SK-N-SH (cell line): ENCODE measurements around the gene ATCAY. TPM values are rescaled to one million over a fixed set of nuclear protein-coding genes. Genes with fewer than 3 reads are reported as not detected.

Experiments used
- CTCF ChIA-PET: fragments of 300-600, 350-600 bp; formaldehyde crosslinking; extraction: SDS; loops from one replicate; lab custom pipeline; 2021; lab: Yijun Ruan, JAX
- POLR2A ChIA-PET: fragments of 350-600 bp; sonication (Branson Sonifier 250); formaldehyde crosslinking; extraction: SDS; loops from one replicate; lab custom pipeline; 2020; ENCODE audit warnings: antibody characterized with exemption, inconsistent platforms; lab: Yijun Ruan, JAX
- DNase-seq: peaks from one replicate; pipeline ENCODE4 v3.0.0; 2012
- H2AFZ ChIP-seq: fragments of 200-600 bp; sonication (generic); 2 replicates; pipeline ENCODE4 v1.8.1; 2016; ENCODE audit warnings: antibody characterized with exemption, mild to moderate bottlenecking, low read depth
- H3F3A ChIP-seq: fragments of 200-600 bp; sonication (generic); replicated peaks from 2 replicates; pipeline ENCODE3; 2016; ENCODE audit warnings: antibody characterized with exemption, mild to moderate bottlenecking; ENCODE audit not compliant: insufficient read depth
- H3K27ac ChIP-seq, 2 experiments: fragments of 200-500 bp in 1 of 2; fragments of 200-600 bp in 1 of 2; sonication (Bioruptor generic) in 1 of 2; sonication (generic), shearing (Covaris generic) in 1 of 2; 2 replicates each; pipeline versions ENCODE4 v1.5.1 to v1.6.1; 2014 to 2016; ENCODE audit warnings: low read depth in 2 of 2, inconsistent platforms in 1 of 2, low read length in 1 of 2, mild to moderate bottlenecking in 1 of 2, mixed read lengths in 1 of 2
- H3K27me3 ChIP-seq: fragments of 200-600 bp; sonication (generic), shearing (Covaris generic); 2 replicates; pipeline ENCODE4 v1.6.1; 2016; ENCODE audit warnings: mixed run types; ENCODE audit not compliant: insufficient read depth
- H3K36me3 ChIP-seq, 2 experiments: fragments of 200-500 bp in 1 of 2; fragments of 200-600 bp in 1 of 2; sonication (Bioruptor generic) in 1 of 2; sonication (generic) in 1 of 2; replicated peaks in 1 of 2; 2 replicates each; pipeline versions ENCODE3 to v1.5.1; 2014 to 2016; ENCODE audit warnings: low read length in 1 of 2, mild to moderate bottlenecking in 1 of 2; ENCODE audit not compliant: insufficient read depth in 2 of 2, control insufficient read depth in 1 of 2
- H3K4me1 ChIP-seq, 2 experiments: fragments of 200-500 bp in 1 of 2; fragments of 200-600 bp in 1 of 2; sonication (Bioruptor generic) in 1 of 2; sonication (generic), shearing (Covaris generic) in 1 of 2; 2 replicates each; pipeline versions ENCODE4 v1.5.1 to v1.6.1; 2014 to 2016; ENCODE audit warnings: low read depth in 1 of 2, low read length in 1 of 2, mixed run types in 1 of 2; ENCODE audit not compliant: insufficient read depth in 2 of 2, control insufficient read depth in 1 of 2
- H3K4me2 ChIP-seq: fragments of 200-600 bp; sonication (generic), shearing (Covaris generic); 2 replicates; pipeline ENCODE4 v1.6.1; 2017; ENCODE audit warnings: mixed run types
- H3K4me3 ChIP-seq, 2 experiments: fragments of 200-500 bp in 1 of 2; fragments of 200-600 bp in 1 of 2; sonication (Bioruptor generic) in 1 of 2; sonication (generic), shearing (Covaris generic) in 1 of 2; 2 replicates each; pipeline versions ENCODE4 v1.5.1 to v1.8.1; 2014 to 2016; ENCODE audit warnings: low read depth in 2 of 2, inconsistent platforms in 1 of 2, low read length in 1 of 2, mild to moderate bottlenecking in 1 of 2, mixed read lengths in 1 of 2, moderate library complexity in 1 of 2
- H3K79me2 ChIP-seq: fragments of 200-600 bp; sonication (generic); 2 replicates; pipeline ENCODE4 v1.8.1; 2017; ENCODE audit warnings: mild to moderate bottlenecking; ENCODE audit not compliant: insufficient read depth
- H3K9ac ChIP-seq: fragments of 200-600 bp; sonication (generic); 2 replicates; pipeline ENCODE4 v1.6.1; 2017; ENCODE audit warnings: mixed run types
- H3K9me2 ChIP-seq: fragments of 200-600 bp; sonication (generic); 2 replicates; pipeline ENCODE4 v1.6.1; 2017; ENCODE audit warnings: mixed run types
- H3K9me3 ChIP-seq: fragments of 200-600 bp; sonication (generic); 2 replicates; pipeline ENCODE4 v1.6.1; 2017; ENCODE audit warnings: mixed run types, mild to moderate bottlenecking, moderate library complexity
- H4K20me1 ChIP-seq: fragments of 200-600 bp; sonication (generic); 2 replicates; pipeline ENCODE4 v1.6.1; 2017; ENCODE audit warnings: mild to moderate bottlenecking, mixed run types; ENCODE audit not compliant: insufficient read depth
- FOXJ3 ChIP-seq: sonication (generic); formaldehyde crosslinking; IDR thresholded peaks from 2 replicates; pipeline ENCODE4 v1.5.1; 2020; ENCODE audit warnings: mild to moderate bottlenecking, missing genetic modification reagents
- GATA2 ChIP-seq: sonication (generic); formaldehyde crosslinking; IDR thresholded peaks from 2 replicates; pipeline ENCODE4 v1.5.0; 2020; ENCODE audit warnings: mild to moderate bottlenecking, missing genetic modification reagents
- JUND ChIP-seq: IDR thresholded peaks from 2 replicates; pipeline ENCODE4 v1.4.0; 2012
- MAX ChIP-seq: IDR thresholded peaks from 2 replicates; pipeline ENCODE4 v1.4.0; 2012; ENCODE audit warnings: low read depth
- NFIC ChIP-seq: IDR thresholded peaks from 2 replicates; pipeline ENCODE4 v1.4.0; 2012; ENCODE audit warnings: borderline replicate concordance
- RAD21 ChIP-seq: IDR thresholded peaks from 2 replicates; pipeline ENCODE4 v1.6.1; 2012; ENCODE audit warnings: mild to moderate bottlenecking, low read length
- RCOR1 ChIP-seq: fragments of 150-350 bp; IDR thresholded peaks from 2 replicates; pipeline ENCODE4 v1.6.1; 2017; ENCODE audit warnings: antibody characterized with exemption, low read length
- RXRA ChIP-seq: IDR thresholded peaks from 2 replicates; pipeline ENCODE4 v1.4.0; 2012; ENCODE audit warnings: low read depth, mild to moderate bottlenecking, borderline replicate concordance
- SMC3 ChIP-seq: IDR thresholded peaks from 2 replicates; pipeline ENCODE4 v1.6.1; 2012; ENCODE audit warnings: low read depth, low read length, improper control_type of control experiment
- TCF12 ChIP-seq: IDR thresholded peaks from 2 replicates; pipeline ENCODE4 v1.4.0; 2012
- YY1 ChIP-seq: IDR thresholded peaks from 2 replicates; pipeline ENCODE4 v1.4.0; 2012; ENCODE audit warnings: low read depth, mild to moderate bottlenecking
- ZBTB33 ChIP-seq: IDR thresholded peaks from 2 replicates; pipeline ENCODE4 v1.4.0; 2012; ENCODE audit warnings: low read depth, borderline replicate concordance
- WGBS: methylation state at CpG from one replicate; pipeline ENCODE4 v1.1.6; 2017; ENCODE audit warnings: low lambda C conversion rate; 5-methylcytosine and 5-hydroxymethylcytosine counted together
- polyA plus RNA-seq, 3 experiments: library from polyadenylated mRNA; depleted of rRNA; stranded (reverse); fragments of >200 nt; gene quantifications; 2 replicates each; pipeline ENCODE4 v1.2.3, GENCODE V29; 2012

The ATCAY gene
- polyA plus RNA-seq, 1 of the 3 experiments (the other 2 are of a cell fraction) = 0.84 TPM

- no peak overlapping the region for H3K9ac ChIP-seq
- H3K4me1 ChIP-seq = no peaks in the 10 kb centered on the region
- no peaks in the 10 kb centered on the region for H3K9me3 ChIP-seq
- no peaks in the 10 kb centered on the region for H4K20me1 ChIP-seq
- ChIA-PET CTCF (no interaction called here), POLR2A (no interaction called here)
- H3K36me3 ChIP-seq = no peaks in the 10 kb centered on the region
- H2AFZ ChIP-seq = no peak overlapping the region
- no peaks in the 10 kb centered on the region for H3F3A ChIP-seq
- no peaks in the 10 kb centered on the region for H3K79me2 ChIP-seq
- no peak for DNase-seq
- no peaks in the 10 kb centered on the region for H3K27me3 ChIP-seq
- H3K9me2 ChIP-seq = no peaks in the 10 kb centered on the region
- no peak overlapping the region for H3K27ac ChIP-seq
- WGBS = 72% methylated on average over 30 of the region's 50 CpGs
- H3K4me3 ChIP-seq = no peak overlapping the region
- no peak overlapping the region for H3K4me2 ChIP-seq
- TF ChIP-seq NFIC (no peak), FOXJ3 (CRISPR knock-in tag) (no peak)
- TF ChIP-seq, all 33 proteins: peak for 0
These were observed 27.3 kb downstream of the ATCAY start for GRCh38 chr19:3907626-3908265.

GRCh38 chr19:3908266-3909054 is 28.0 kb downstream of the ATCAY start:
- H3K27ac ChIP-seq = no peak overlapping the region
- H3K27me3 ChIP-seq = no peaks in the 10 kb centered on the region
- no peak overlapping the region for H3K4me2 ChIP-seq
- H3K9me3 ChIP-seq = no peaks in the 10 kb centered on the region
- H3K79me2 ChIP-seq = no peaks in the 10 kb centered on the region
- no peaks in the 10 kb centered on the region for H3K9me2 ChIP-seq
- no peak for TF ChIP-seq RXRA
- no peak for TF ChIP-seq GATA2 (CRISPR knock-in tag)
- TF ChIP-seq ZBTB33 = no peak
- no peak for TF ChIP-seq RAD21
- no peak for TF ChIP-seq MAX
- no peak for TF ChIP-seq SMC3
- no peak for TF ChIP-seq YY1
- TF ChIP-seq RCOR1 = no peak
- TF ChIP-seq JUND = no peak
- no peak for TF ChIP-seq TCF12
- no peak overlapping the region for H2AFZ ChIP-seq
- no peak for DNase-seq
- H3K4me3 ChIP-seq = no peak overlapping the region
- no peaks in the 10 kb centered on the region for H3F3A ChIP-seq
- ChIA-PET CTCF (no interaction called here), POLR2A (no interaction called here)
- H3K9ac ChIP-seq = no peak overlapping the region
- WGBS = 66% methylated on average over 5 of the region's 14 CpGs
- H3K36me3 ChIP-seq = no peaks in the 10 kb centered on the region
- no peaks in the 10 kb centered on the region for H4K20me1 ChIP-seq
- no peaks in the 10 kb centered on the region for H3K4me1 ChIP-seq
